Spinal cord (tissue), 10 donors: ENCODE measurements around the gene ICAM4. TPM values are rescaled to one million over a fixed set of nuclear protein-coding genes. Genes with fewer than 3 reads are reported as not detected.

Source experiments
- DNase-seq, 6 donors: peaks; one replicate each; pipeline versions ENCODE4 v3.0.0 to v3.0.0-alpha.2; 2013 to 2015; ENCODE audit warnings: low spot score in 6 of 6, low read depth in 4 of 6
- H3K27ac ChIP-seq: one replicate; pipeline ENCODE4 v1.5.1; 2013; ENCODE audit warnings: low read depth, low read length, control low read depth
- H3K27me3 ChIP-seq: one replicate; pipeline ENCODE4 v1.6.1; 2013; ENCODE audit warnings: low read length; ENCODE audit not compliant: control insufficient read depth, insufficient read depth
- H3K36me3 ChIP-seq: one replicate; pipeline ENCODE4 v1.6.1; 2013; ENCODE audit warnings: low read length; ENCODE audit not compliant: control insufficient read depth, insufficient read depth
- H3K4me1 ChIP-seq: one replicate; pipeline ENCODE4 v1.6.1; 2013; ENCODE audit warnings: low read length; ENCODE audit not compliant: control insufficient read depth, insufficient read depth
- H3K4me3 ChIP-seq: one replicate; pipeline ENCODE4 v1.5.1; 2013; ENCODE audit warnings: low read depth, low read length, control low read depth
- H3K9me3 ChIP-seq: one replicate; pipeline ENCODE4 v1.6.1; 2013; ENCODE audit warnings: low read length; ENCODE audit not compliant: control insufficient read depth, insufficient read depth
- WGBS: methylation state at CpG from one replicate; pipeline ENCODE4 v1.1.5; 2013; ENCODE audit warnings: missing lambda C conversion rate; ENCODE audit not compliant: insufficient coverage; 5-methylcytosine and 5-hydroxymethylcytosine counted together
- polyA plus RNA-seq, 2 donors: library from polyadenylated mRNA; unstranded; fragments of 120-200 nt; gene quantifications; one replicate each; pipeline ENCODE4 v1.2.1, GENCODE V29; 2013; ENCODE audit not compliant: insufficient read length in 2 of 2
- total RNA-seq, 2 donors: library from RNA; depleted of rRNA in 1 of 2; stranded (reverse); fragments of 120-200 nt in 1 of 2; fragments of >200 nt in 1 of 2; gene quantifications; one replicate each; pipeline versions ENCODE4 v1.2.3 to v1.2.4, GENCODE V29; 2013 to 2014
- donor health status: healthy.

The ICAM4 gene
- total and polyA plus RNA-seq, 4 donors, result 0.42 to 1.8 (median 1.1) TPM; not detected in 1

- Histone ChIP-seq H3K27ac (no peak overlapping the region), H3K4me1 (peaks cover 24% of the 10 kb centered on the region), H3K9me3 (no peaks in the 10 kb centered on the region), H3K36me3 (peaks cover 42% of the 10 kb centered on the region), H3K4me3 (peak overlapping the region; percentile 96), H3K27me3 (no peaks in the 10 kb centered on the region)
- WGBS, result 0% methylated on average over 3 of the region's 8 CpGs
- no peak for DNase-seq
Measured at GRCh38 chr19:10252707-10253106, 34.0 kb upstream of the ICAM4 start.

DNA sequence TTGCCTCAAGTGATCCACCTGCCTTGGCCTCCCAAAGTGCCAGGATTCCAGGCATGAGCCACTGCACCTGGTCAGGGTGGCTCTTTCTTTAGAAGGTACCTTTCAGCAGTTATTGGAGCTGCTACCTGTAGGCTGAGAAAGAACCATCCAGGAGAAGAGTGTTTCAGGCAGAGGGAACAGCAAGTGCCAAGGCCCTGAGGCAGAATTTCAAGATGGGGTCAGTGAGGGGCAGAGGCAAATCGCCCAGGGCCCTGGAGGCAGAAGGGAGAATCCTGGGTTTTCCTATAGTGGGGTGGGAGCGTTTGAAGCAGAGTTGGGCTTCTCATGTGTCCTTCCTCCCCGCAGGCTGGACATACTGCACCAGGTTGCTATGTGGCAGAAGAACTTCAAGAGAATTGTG lies 32.5 kb upstream of the ICAM4 start:
- 86% methylated on average over 3 of the region's 3 CpGs for WGBS
- H3K36me3 ChIP-seq, result peaks cover 56% of the 10 kb centered on the region

GRCh38 chr19:10255358-10255757 lies 31.4 kb upstream of the ICAM4 start:
- H3K27ac ChIP-seq, result no peak overlapping the region
- no peaks in the 10 kb centered on the region for H3K9me3 ChIP-seq
- 100% methylated on average over 2 of the region's 2 CpGs for WGBS
- H3K4me3 ChIP-seq, result no peak overlapping the region
- no peaks in the 10 kb centered on the region for H3K27me3 ChIP-seq
- peaks cover 67% of the 10 kb centered on the region for H3K36me3 ChIP-seq
- DNase-seq, result no peak
- H3K4me1 ChIP-seq, result peaks cover 23% of the 10 kb centered on the region

More for the DNA sequence above, 32.5 kb upstream of the ICAM4 start:
- H3K4me1 ChIP-seq, result peaks cover 27% of the 10 kb centered on the region
- no peak for DNase-seq
- H3K9me3 ChIP-seq, result no peaks in the 10 kb centered on the region
- H3K4me3 ChIP-seq, result no peak overlapping the region
- H3K27me3 ChIP-seq, result no peaks in the 10 kb centered on the region
- H3K27ac ChIP-seq, result no peak overlapping the region

DNA sequence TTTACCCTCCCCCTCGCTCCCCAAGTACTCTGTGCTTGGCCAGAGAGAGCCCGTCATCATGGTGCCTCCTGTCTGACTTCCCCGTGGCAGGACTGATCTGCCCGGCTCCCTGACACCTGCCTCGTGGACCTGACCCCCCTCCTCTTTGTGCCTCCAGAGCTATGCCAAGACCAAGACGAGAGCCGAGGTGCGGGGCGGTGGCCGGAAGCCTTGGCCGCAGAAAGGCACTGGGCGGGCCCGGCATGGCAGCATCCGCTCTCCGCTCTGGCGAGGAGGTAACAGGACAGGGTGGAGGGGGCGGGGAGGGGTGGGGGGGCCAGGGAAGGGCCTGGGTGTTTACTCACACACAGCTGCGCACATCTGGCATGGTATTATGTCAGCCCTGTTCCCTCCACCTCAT lies 30.2 kb upstream of the ICAM4 start:
- Histone ChIP-seq H3K4me3 (no peak overlapping the region), H3K4me1 (peaks cover 13% of the 10 kb centered on the region), H3K27me3 (no peaks in the 10 kb centered on the region), H3K36me3 (peaks cover 67% of the 10 kb centered on the region), H3K9me3 (no peaks in the 10 kb centered on the region), H3K27ac (no peak overlapping the region)
- 93% methylated on average over 16 of the region's 18 CpGs for WGBS
- DNase-seq, result no peak

- Histone ChIP-seq H3K36me3 (peaks cover 67% of the 10 kb centered on the region), H3K4me1 (peaks cover 13% of the 10 kb centered on the region), H3K4me3 (no peak overlapping the region), H3K27me3 (no peaks in the 10 kb centered on the region), H3K27ac (no peak overlapping the region), H3K9me3 (no peaks in the 10 kb centered on the region)
- DNase-seq, result no peak
- 89% methylated on average over 8 of the region's 9 CpGs for WGBS
Measured at GRCh38 chr19:10256970-10257615, 29.7 kb upstream of the ICAM4 start.

DNA sequence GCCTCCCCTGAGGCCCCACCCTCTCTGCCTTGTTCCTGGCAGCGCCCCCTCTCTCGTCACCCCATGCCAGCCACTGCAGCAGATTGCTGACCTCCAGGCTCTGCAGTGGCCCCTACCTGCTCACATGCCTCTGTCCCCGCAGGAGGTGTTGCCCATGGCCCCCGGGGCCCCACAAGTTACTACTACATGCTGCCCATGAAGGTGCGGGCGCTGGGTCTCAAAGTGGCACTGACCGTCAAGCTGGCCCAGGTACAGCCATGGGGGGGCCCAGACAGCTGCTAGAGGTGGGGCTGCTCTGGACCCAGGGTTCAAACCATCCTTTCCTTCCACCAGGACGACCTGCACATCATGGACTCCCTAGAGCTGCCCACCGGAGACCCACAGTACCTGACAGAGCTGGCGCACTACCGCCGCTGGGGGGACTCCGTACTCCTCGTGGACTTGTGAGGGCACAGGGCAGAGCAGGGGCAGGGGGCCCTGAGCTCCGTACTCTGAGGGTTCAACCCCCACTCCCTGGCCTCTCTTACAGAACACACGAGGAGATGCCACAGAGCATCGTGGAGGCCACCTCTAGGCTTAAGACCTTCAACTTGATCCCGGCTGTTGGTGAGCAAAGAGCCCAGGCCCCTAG lies 28.6 kb upstream of the ICAM4 start:
- no peak overlapping the region for H3K27ac ChIP-seq
- DNase-seq, result no peak
- peaks cover 3% of the 10 kb centered on the region for H3K4me1 ChIP-seq
- peaks cover 67% of the 10 kb centered on the region for H3K36me3 ChIP-seq
- no peaks in the 10 kb centered on the region for H3K27me3 ChIP-seq
- WGBS, result 96% methylated on average over 18 of the region's 18 CpGs
- no peaks in the 10 kb centered on the region for H3K9me3 ChIP-seq
- no peak overlapping the region for H3K4me3 ChIP-seq

- no peaks in the 10 kb centered on the region for H3K9me3 ChIP-seq
- peaks cover 59% of the 10 kb centered on the region for H3K36me3 ChIP-seq
- H3K27ac ChIP-seq, result no peak overlapping the region
- no peak overlapping the region for H3K4me3 ChIP-seq
- peak in 5 of 6 donors; percentile 73 to 96 (median 73) for DNase-seq
- WGBS, result 48% methylated on average over 26 of the region's 32 CpGs
- H3K4me1 ChIP-seq, result peaks cover 3% of the 10 kb centered on the region
- no peaks in the 10 kb centered on the region for H3K27me3 ChIP-seq
Measured at GRCh38 chr19:10259162-10259905, 27.4 kb upstream of the ICAM4 start.

DNA sequence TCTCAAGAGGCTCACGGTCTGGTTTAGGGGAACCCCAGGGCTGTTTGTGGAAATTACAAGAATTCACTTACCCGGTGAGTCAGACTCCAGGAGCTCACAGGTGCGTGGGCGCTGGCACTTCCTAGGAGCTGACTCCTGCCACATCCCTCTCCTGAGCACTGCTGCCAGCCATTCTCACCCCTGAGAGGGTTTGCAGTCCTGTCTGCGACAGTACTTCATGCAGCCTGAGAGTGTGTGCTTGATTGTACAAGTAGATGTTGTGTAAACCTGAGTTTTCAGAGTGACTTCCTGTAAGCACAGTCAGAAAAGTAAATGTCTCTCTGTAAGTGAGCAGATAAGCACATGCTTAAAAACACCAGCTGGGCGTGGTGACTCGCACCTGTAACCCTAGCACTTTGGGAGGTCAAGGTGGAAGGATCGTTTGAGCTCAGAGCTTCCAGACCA lies 26.6 kb upstream of the ICAM4 start:
- no peaks in the 10 kb centered on the region for H3K9me3 ChIP-seq
- H3K36me3 ChIP-seq, result peaks cover 50% of the 10 kb centered on the region
- H3K4me1 ChIP-seq, result peaks cover 3% of the 10 kb centered on the region
- no peak for DNase-seq
- no peaks in the 10 kb centered on the region for H3K27me3 ChIP-seq
- no peak overlapping the region for H3K27ac ChIP-seq
- WGBS, result 97% methylated on average over 6 of the region's 8 CpGs
- no peak overlapping the region for H3K4me3 ChIP-seq

DNA sequence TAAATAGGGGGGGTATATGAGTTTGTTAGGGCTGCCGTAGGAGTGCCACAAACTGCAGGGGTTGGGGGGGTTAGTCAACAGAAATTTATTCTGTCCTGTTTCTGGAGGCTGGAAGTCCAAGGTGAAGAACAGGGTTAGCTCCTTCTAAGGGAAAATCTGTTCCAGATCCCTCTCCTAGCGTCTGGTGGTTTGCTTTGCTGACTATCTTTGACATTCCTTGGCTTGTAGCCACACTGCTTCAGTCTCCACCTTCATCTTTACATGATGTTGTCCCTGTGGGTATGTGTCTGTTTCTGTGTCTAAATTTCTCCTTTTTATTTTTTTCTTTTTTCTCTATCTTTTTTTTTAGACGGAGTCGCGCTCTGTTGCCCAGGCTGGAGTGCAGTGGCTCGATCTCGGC lies 24.0 kb upstream of the ICAM4 start:
- Histone ChIP-seq H3K4me3 (no peak overlapping the region), H3K27me3 (no peaks in the 10 kb centered on the region), H3K36me3 (peaks cover 24% of the 10 kb centered on the region), H3K4me1 (peaks cover 3% of the 10 kb centered on the region), H3K27ac (no peak overlapping the region), H3K9me3 (no peaks in the 10 kb centered on the region)
- no peak for DNase-seq
- WGBS, result 95% methylated on average over 4 of the region's 7 CpGs
